HTR-8/SVneo (cell line): Measurements from ENCODE around the gene HOXB6.

Experiments
- DNase-seq: peaks from one replicate; pipeline ENCODE4 v3.0.0; 2011; ENCODE audit warnings: low spot score, mixed read lengths; ENCODE audit not compliant: insufficient read length
- FAIRE-seq: peaks from 2 replicates; lab custom pipeline; 2011; peaks lifted over from hg19 to GRCh38; lab: Jason Lieb, UNC

The HOXB6 gene

GRCh38 chr17:48571024-48571818 is 33.6 kb downstream of the HOXB6 start:
- no peak for DNase-seq
- FAIRE-seq = no peak

- FAIRE-seq (no peak), DNase-seq (no peak)
Measured at GRCh38 chr17:48570325-48571023, 34.3 kb downstream of the HOXB6 start.

GRCh38 chr17:48569674-48570324 is 35.0 kb downstream of the HOXB6 start:
- no peak for DNase-seq
- FAIRE-seq = no peak

GRCh38 chr17:48569240-48569582 is 35.6 kb downstream of the HOXB6 start:
- FAIRE-seq (no peak), DNase-seq (no peak)

GRCh38 chr17:48568499-48569239 is 36.1 kb downstream of the HOXB6 start:
- DNase-seq = no peak
- FAIRE-seq = peak; percentile 16

GRCh38 chr17:48567646-48568354 is 37.0 kb downstream of the HOXB6 start:
- no peak for FAIRE-seq

GRCh38 chr17:48567209-48567608 is 37.6 kb downstream of the HOXB6 start:
- DNase-seq (no peak), FAIRE-seq (peak; percentile 13)

More at GRCh38 chr17:48567646-48568354, 37.0 kb downstream of the HOXB6 start:
- no peak for DNase-seq

- FAIRE-seq (no peak), DNase-seq (no peak)
Measured at GRCh38 chr17:48566717-48567116, 38.1 kb downstream of the HOXB6 start.

GRCh38 chr17:48565925-48566710 is 38.7 kb downstream of the HOXB6 start:
- no peak for FAIRE-seq
- no peak for DNase-seq

- DNase-seq = no peak
- FAIRE-seq = no peak
Measured at GRCh38 chr17:48565022-48565554, 39.7 kb downstream of the HOXB6 start.

- FAIRE-seq = peak; percentile 44
- no peak for DNase-seq
Measured at GRCh38 chr17:48564188-48565021, 40.4 kb downstream of the HOXB6 start.

GRCh38 chr17:48563867-48564187 is 41.0 kb downstream of the HOXB6 start:
- no peak for DNase-seq
- FAIRE-seq = no peak

GRCh38 chr17:48563385-48563838 is 41.4 kb downstream of the HOXB6 start:
- DNase-seq = no peak
- no peak for FAIRE-seq

- DNase-seq = no peak
- peak; percentile 82 for FAIRE-seq
Measured at GRCh38 chr17:48562934-48563333, 41.9 kb downstream of the HOXB6 start.

- peak; percentile 60 for FAIRE-seq
- DNase-seq = no peak
Measured at GRCh38 chr17:48561884-48562810, 42.6 kb downstream of the HOXB6 start.

GRCh38 chr17:48559840-48560817 is 44.7 kb downstream of the HOXB6 start:
- FAIRE-seq (no peak), DNase-seq (no peak)
